Activated CD4-positive, alpha-beta T cell treated with anti-CD3 and anti-CD28 coated beads for 24 hours (primary cell): ENCODE results near the gene BSND.
"Not testable (repeated sequence)": the region's sequence is repeated elsewhere in the genome, so short reads cannot be mapped to it uniquely, and the experiment has no call there.

ENCODE experiments used
- DNase-seq, 2 donors: peaks; one replicate each; pipeline ENCODE4 v3.0.0-alpha.2; 2020; ENCODE audit warnings: low read depth in 2 of 2

The BSND gene

GRCh38 chr1:55015731-55016620 is 17.2 kb downstream of the BSND start:
- DNase-seq, result no peak

GRCh38 chr1:55018395-55018794 is 19.7 kb downstream of the BSND start:
- DNase-seq, result no peak

GRCh38 chr1:55021942-55022546 is 23.3 kb downstream of the BSND start:
- peak; percentile 41 to 64 for DNase-seq

- DNase-seq, result not testable (repeated sequence)
These were observed 25.4 kb downstream of the BSND start for GRCh38 chr1:55024163-55024562.

- DNase-seq, result not testable (repeated sequence)
These were observed 27.9 kb downstream of the BSND start for GRCh38 chr1:55026682-55027081.

- DNase-seq, result not testable (repeated sequence)
These were observed 32.4 kb downstream of the BSND start for GRCh38 chr1:55031098-55031497.

GRCh38 chr1:55033265-55033614 is 34.5 kb downstream of the BSND start:
- DNase-seq, result no peak

- no peak for DNase-seq
These were observed 35.9 kb downstream of the BSND start for GRCh38 chr1:55034476-55035133.

GRCh38 chr1:55035904-55036303 is 37.2 kb downstream of the BSND start:
- DNase-seq, result no peak

GRCh38 chr1:55037733-55038551 is 39.2 kb downstream of the BSND start:
- no peak for DNase-seq

- no peak for DNase-seq
These were observed 39.8 kb downstream of the BSND start for GRCh38 chr1:55038552-55038838.

- no peak for DNase-seq
These were observed 40.2 kb downstream of the BSND start for GRCh38 chr1:55038974-55039341.

GRCh38 chr1:55039342-55040082 is 40.8 kb downstream of the BSND start, which contains the start of gene PCSK9:
Gene PCSK9 (plus strand): TSS chr1:55039548. CDS start chr1:55039838, 290 bp downstream.
- no peak for DNase-seq

GRCh38 chr1:55040083-55040932 is 41.6 kb downstream of the BSND start:
- DNase-seq, result no peak

- no peak for DNase-seq
These were observed 42.3 kb downstream of the BSND start for GRCh38 chr1:55040933-55041494.

- DNase-seq, result no peak
These were observed 42.9 kb downstream of the BSND start for GRCh38 chr1:55041613-55042012.

- DNase-seq, result no peak
These were observed 44.3 kb downstream of the BSND start for GRCh38 chr1:55043011-55043410.

- no peak for DNase-seq
These were observed 45.0 kb downstream of the BSND start for GRCh38 chr1:55043726-55044125.

- no peak for DNase-seq
These were observed 46.1 kb downstream of the BSND start for GRCh38 chr1:55044617-55045397.
